Stimulated activated CD8-positive, alpha-beta memory T cell treated with anti-CD3 and anti-CD28 coated beads, Interleukin-4, amount 100 ng/mL, for 24 hours (primary cell): ENCODE measurements around the gene GJB6.
"Not testable (repeated sequence)": the region's sequence is repeated elsewhere in the genome, so short reads cannot be mapped to it uniquely, and the experiment has no call there.

Experiments
- DNase-seq: peaks from one replicate; pipeline ENCODE4 v3.0.0-alpha.2; 2020; ENCODE audit warnings: low read depth

Gene GJB6

GRCh38 chr13:20231839-20232555 is at the start of gene GJB6:
Gene GJB6, minus strand, starts transcription at chr13:20232319. Its CDS starts 8,839 bp downstream, at chr13:20223480.
- DNase-seq: peak; percentile 18

- not testable (repeated sequence) for DNase-seq
Measured at GRCh38 chr13:20276901-20277300, 44.8 kb upstream of the GJB6 start.

- DNase-seq: no peak
Measured at GRCh38 chr13:20274466-20274865, 42.3 kb upstream of the GJB6 start.

GRCh38 chr13:20272588-20273171 is 40.6 kb upstream of the GJB6 start:
- DNase-seq: no peak

GRCh38 chr13:20272104-20272503 is 40.0 kb upstream of the GJB6 start:
- DNase-seq: no peak

GRCh38 chr13:20271441-20271840 is 39.3 kb upstream of the GJB6 start:
- DNase-seq: no peak

GRCh38 chr13:20270163-20270865 is 38.2 kb upstream of the GJB6 start:
- no peak for DNase-seq

- DNase-seq: no peak
Measured at GRCh38 chr13:20264271-20265018, 32.3 kb upstream of the GJB6 start.

- DNase-seq: no peak
Measured at GRCh38 chr13:20263393-20264044, 31.4 kb upstream of the GJB6 start.

GRCh38 chr13:20258963-20259288 is 26.8 kb upstream of the GJB6 start:
- DNase-seq: no peak

- no peak for DNase-seq
Measured at GRCh38 chr13:20258208-20258962, 26.3 kb upstream of the GJB6 start.

GRCh38 chr13:20254076-20254475 is 22.0 kb upstream of the GJB6 start:
- DNase-seq: no peak

- no peak for DNase-seq
Measured at GRCh38 chr13:20249913-20250312, 17.8 kb upstream of the GJB6 start.

- no peak for DNase-seq
Measured at GRCh38 chr13:20247963-20248362, 15.8 kb upstream of the GJB6 start.

- DNase-seq: no peak
Measured at GRCh38 chr13:20247403-20247802, 15.3 kb upstream of the GJB6 start.

- DNase-seq: no peak
Measured at GRCh38 chr13:20241593-20241992, 9.5 kb upstream of the GJB6 start.

- DNase-seq: no peak
Measured at GRCh38 chr13:20239748-20240147, 7.6 kb upstream of the GJB6 start.

- DNase-seq: no peak
Measured at GRCh38 chr13:20232556-20233277, 598 bp upstream of the GJB6 start.

GRCh38 chr13:20230913-20231838 is 943 bp downstream of the GJB6 start:
- no peak for DNase-seq

GRCh38 chr13:20227730-20228129 is 4.4 kb downstream of the GJB6 start:
- DNase-seq: no peak
